HG02610 (cell line): ENCODE data around the gene PRF1.
"Not testable (repeated sequence)": the region's sequence is repeated elsewhere in the genome, so short reads cannot be mapped to it uniquely, and the experiment has no call there.

Experiments
- ATAC-seq: cut with Tn5 transposase; IDR thresholded peaks from one replicate; pipeline ENCODE4 v1.9.1; 2021; ENCODE audit warnings: mild to moderate bottlenecking, moderate library complexity; ENCODE audit not compliant: unreplicated experiment

Gene PRF1

DNA sequence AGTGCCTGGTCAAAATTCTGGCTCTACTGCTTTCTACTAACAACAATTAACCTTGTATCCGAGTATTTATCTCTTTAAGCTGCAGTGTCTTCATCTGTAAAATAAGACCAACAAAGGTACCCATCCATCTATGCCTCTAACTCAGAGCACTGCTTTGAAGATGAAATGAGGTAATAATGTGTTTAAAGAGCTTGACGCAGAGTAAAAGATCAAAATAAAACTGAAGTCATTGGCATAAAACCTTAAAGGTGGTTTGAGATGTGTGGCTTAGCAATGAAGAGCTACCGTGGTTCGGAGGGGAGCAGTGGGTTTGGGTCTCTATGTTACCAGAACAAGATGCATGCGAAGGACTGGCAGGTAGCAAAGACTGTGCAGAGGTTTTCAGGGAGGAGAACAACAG is 16.1 kb upstream of the PRF1 start:
- ATAC-seq: no peak

DNA sequence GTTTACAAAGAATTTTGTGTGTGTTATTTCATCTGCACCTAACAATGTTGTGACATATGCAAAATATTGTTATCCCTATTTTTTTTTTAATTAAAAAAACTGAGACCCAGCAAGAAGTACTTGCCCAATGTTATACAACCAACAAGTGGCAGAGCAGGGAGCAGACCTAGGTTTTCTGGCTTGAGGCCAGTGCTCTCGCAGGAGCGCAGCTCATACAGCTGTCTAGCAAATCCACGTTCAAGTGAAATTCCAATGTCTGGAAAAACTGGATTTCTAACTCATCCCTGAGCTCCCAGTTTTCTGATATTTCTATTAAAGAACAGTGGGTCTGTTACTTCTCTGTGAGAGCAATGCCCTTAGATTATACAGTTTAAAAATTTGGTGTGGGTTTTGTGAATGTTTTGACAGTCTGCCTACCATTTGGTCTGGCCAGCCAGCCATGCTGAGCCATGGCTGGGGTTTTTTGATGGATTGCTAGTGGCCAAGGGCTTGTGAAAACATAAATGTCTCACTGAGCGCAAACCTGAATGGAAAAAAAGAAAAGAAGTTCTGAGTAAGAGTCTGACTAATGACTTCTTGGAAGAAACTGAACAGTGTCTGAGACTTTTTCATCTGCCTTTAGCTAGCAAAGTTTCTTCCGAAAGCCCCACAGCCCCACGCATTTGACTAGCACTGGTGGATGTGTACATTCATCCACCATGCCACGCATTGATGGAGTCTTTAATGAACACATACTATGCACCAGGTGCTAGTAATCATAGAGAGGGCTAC is 15.4 kb upstream of the PRF1 start:
- ATAC-seq: no peak

DNA sequence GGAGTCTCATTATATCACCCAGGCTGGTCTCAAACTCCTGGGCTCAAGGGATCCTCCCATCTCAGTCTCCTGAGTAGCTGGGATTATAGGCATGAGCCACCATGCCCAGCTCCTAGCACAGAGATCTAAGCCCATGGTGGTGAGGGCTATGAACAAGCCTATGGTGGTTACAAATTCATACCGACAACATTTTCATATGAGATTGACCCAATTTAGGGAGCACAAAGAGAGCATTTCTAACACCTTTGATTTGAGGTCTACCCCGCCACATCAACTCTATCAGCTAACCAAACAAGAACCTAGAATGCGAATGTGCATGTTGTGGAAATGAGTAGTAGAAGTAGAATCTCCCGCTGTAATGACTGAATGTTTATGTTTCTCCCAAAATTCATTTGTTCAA is 14.2 kb upstream of the PRF1 start:
- ATAC-seq: no peak

- ATAC-seq: no peak
These were observed 13.4 kb upstream of the PRF1 start for GRCh38 chr10:70615784-70616522.

- ATAC-seq: no peak
These were observed 12.7 kb upstream of the PRF1 start for GRCh38 chr10:70615211-70615610.

DNA sequence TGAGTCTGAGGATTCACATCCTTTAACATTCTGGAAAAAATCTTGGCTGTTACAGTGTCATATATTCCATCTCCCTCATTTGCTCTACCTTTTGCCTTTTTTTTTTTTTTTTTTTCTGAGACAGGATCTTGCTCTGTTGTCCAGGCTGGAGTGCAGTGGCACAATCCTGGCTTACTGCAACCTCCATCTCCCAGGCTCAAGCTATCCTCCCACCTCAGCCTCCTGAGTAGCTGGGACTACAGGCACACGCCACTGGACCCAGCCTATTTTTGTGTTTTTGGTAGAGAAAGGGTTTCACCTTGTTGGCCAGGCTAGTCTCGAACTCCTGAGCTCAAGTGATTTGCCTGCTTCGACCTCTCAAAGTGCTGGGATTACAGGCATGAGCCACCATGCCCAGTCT is 11.8 kb upstream of the PRF1 start:
- ATAC-seq: not testable (repeated sequence)

DNA sequence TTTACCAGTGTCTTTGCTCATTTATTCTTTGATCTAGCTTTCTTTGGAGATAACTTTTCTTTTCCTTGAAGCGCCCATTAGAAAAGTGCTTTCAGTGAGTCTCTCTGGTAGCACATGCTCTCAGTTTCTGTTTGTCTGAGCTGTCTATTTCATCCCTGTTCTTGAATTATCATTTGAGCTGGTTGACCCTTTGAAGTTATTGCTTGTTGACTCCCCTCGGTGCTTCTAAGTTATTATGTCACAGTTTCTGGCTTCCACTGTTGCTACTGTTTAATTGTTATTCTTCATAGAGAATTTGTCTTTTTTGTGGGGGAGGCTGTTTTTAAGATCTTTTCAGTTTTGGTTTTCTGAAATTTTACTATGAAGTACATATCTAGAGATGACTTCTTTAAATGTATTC is 11.4 kb upstream of the PRF1 start:
- no peak for ATAC-seq

DNA sequence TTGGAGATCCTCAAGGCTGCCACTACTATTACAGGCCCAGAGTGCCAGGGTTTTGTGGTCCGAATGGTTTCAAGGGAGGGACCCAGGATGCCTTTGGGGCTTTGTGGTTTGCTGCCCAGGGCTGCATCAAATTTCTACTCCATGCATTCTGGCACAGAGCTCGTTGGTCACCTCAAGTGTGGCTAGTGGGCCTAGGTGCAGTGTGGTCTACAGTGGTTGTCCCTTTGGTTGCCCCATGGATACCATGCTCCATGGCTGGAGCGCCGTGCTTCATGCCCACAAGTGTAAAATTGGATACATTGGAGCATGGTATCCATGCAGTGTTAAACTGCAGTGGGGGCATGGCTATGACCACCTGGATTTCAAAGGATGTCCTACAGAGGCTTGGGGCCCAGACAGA is 5.4 kb upstream of the PRF1 start:
- ATAC-seq: no peak

DNA sequence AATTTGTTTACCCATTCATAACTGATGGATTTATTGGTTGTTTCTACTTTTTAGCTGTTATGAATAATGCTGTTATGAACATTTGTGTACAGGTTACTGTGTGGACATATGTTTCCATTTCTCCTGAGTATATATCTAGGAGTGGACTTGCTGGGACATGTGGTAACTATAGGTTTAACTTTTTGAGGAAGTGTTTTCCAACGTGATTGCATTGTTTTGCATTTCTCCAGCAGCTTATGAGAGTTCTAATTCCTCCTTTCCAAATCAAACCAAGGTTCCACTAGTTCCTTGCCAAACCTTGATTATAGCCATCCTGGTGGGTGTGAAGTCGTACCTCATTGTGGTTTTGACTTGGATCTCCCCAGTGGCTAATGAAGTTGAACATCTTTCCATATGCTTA is 2.6 kb upstream of the PRF1 start:
- no peak for ATAC-seq

DNA sequence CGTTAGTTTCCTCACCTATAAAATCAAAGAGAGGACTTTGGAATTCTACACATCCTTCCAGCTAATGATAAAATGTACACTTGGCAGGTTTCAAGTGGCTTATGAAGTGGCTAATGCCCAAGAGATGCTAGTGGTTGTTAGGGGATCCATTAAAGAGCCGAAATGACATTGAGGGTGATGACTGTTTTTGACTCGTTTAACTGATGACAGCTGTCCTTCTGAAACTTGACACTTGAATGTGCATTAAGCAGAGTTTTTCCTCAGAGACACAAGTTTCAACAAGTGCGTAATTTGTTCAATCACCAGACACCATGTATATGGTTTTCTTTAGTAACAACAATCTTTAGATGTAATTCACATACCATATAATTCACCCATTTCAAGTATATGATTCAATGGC is 1.6 kb upstream of the PRF1 start:
- ATAC-seq: no peak

- no peak for ATAC-seq
These were observed 884 bp upstream of the PRF1 start for GRCh38 chr10:70603449-70603801.

DNA sequence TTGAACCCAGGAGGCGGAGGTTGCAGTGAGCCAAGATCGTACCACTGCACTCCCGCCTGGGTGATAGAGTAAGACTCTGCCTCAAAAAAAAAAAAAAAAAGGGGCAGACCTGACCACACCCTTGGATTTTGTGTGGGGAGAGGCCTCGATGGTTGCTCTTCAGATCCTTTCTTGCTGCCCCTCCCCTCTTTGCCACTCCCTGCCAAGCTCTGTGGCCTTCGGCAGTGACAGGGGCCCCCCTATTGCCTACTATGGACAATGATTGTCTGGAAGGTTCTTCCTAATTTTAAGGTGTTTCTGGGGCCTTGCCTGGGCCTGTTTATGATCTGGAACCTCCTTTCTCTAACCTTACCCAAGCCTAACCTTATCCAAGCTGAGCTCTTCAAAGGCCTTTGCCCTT is 795 bp downstream of the PRF1 start:
- ATAC-seq: no peak

GRCh38 chr10:70600512-70601395 is 1.8 kb downstream of the PRF1 start:
- no peak for ATAC-seq

DNA sequence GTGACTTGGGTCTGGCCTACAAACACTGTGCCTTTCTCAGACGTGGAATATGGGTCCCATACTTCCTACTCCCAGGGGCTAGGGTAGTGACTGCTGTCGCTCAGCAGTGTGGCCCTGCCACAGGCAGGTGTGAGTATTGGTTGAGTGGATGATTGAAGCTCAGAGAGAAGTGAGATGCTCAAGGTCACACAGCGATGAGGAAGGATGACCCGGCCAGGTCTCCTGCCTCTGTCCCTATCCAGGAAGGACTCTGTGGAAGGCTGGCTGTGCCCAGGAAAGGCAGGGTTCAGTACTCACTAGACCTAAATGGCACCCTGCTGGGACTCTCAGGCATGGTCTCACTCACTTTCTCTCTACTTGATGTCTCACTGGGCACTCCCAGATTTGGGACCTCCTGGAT is 2.8 kb downstream of the PRF1 start:
- ATAC-seq: no peak

DNA sequence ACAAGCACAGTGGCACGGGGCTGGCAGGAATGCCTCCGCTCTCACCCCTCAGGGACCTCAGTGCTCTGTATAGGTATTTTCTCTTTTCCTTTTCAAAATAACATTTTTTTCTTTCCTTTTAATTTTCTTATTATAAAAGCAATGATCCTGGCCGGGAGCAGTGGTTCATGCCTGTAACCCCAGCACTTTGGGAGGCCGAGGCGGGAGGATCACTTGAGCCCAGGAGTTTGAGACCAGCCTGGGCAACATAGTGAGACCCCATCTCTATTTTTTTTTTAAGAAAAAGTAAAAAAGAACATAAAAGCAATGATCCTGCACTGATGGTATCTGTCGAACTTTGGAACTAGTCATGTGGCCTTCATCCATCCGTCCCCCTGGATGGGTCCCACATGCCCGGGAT is 3.2 kb downstream of the PRF1 start:
- ATAC-seq: no peak

GRCh38 chr10:70598857-70599295 is 3.7 kb downstream of the PRF1 start:
- no peak for ATAC-seq

- ATAC-seq: no peak
These were observed 4.4 kb downstream of the PRF1 start for GRCh38 chr10:70597856-70598815.

- no peak for ATAC-seq
These were observed 5.4 kb downstream of the PRF1 start for GRCh38 chr10:70596860-70597809.

DNA sequence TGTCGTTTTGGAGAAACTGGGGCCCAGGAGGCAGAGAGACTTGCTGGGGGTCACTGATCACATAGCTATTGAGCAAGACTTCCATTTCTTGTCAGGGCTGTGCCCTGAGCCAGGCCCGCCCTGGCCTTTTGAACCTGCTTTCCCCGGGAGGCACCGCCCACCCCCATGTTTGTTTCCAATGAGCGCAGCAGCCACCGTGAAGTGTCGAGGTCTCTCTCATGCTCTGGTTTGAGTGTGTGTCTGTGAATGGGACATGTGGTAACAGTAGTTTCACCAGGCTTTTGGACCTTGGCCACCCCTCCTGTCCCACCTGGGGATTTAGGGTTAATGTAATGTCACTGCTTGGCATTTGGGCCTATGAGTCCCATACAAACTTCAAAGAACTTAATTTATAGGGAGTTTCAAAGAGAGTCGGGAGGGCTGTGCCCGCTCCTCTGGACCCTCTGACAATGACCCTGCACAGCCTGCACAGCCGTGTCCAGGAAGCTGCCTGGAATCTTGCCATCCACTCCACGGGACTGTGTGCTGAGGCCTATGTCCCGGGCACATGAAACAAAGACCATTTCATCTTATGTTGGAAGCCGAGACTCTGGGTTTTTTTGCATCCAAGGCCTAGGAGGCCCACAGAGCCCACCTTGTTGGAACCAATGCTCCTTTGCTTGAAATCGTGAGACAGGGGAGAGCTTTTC is 6.3 kb downstream of the PRF1 start:
- no peak for ATAC-seq
